Inferior parietal cortex (tissue), 1 donor: ENCODE measurements around the gene SATB2.

Experiments used
- DNase-seq: peaks from one replicate; pipeline ENCODE4 v3.0.0-alpha.2; 2016; ENCODE audit errors: extremely low spot score

Gene SATB2

DNA sequence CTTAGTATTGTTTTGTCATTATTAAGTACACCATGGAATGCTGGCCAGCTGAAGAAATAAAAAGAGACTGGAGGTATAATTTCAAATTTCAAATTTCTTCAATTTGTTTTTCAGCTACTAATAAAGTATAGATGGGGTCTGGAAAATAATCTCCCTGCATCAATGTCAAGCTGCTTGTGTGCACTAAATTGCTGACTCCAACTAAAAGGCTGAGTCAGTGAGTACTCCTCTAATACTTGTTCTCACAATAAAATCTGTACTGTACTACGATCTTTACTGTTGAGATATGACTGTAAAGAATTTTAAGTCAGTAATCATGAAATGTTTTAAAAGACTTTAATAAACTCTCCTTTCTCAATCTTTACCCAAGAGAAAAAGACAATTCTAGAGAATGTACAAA is 131.9 kb downstream of the SATB2 start:
- DNase-seq, result no peak

DNA sequence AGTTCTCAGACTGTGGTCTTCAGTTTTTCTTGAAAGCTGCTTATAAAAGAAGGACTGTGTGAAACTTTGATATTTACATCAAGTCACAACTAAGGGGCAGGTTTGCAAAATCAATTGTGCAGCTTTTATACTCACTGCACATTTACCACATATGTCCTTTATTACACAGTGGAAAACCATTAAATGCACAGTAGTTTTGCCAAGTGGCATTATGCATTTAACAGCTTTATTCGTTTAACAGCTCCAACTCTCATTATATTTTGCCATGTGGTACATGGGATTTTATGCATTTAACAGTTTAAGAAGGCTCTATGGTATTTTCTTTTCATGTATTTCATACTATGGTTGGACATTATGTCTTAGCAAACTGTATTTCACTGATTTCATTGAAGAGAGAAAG is 135.6 kb downstream of the SATB2 start:
- DNase-seq, result no peak

DNA sequence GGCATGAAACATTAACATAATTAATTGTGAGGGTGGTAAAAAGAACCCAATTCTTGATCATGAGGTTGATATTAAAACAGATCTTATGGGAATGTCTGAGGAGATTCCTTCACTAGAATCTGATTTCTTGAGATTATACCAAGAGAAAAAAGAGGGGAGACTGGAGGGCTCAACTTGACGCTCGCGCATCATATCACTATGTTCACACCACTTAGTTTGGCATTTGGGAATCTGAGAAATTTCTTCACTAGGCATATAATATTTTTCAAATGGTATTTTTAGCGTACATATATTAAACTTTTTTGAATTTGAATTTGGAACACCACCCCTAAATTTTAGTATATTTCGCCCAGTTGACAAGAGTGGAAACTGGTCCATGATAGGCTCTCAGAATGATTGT is 140.1 kb downstream of the SATB2 start:
- no peak for DNase-seq

DNA sequence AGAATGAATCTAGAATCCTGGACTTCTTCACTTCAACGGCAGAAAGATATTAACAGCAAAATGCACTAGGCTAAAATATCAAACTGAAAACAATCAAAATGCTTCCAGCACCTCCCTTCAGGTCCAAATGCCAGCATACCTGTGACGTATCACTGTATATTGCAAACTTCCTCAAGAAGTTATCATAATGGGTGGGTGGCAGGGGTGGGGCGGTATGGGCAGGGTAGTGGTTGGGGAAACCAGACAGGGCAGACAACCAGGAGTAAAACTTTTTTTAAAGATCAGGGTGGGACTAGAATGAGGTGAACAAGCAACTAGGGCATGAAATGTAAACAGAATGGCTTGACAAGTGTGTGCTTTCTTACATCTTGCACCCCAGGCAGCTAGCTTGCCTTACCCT is 140.9 kb downstream of the SATB2 start:
- no peak for DNase-seq

DNA sequence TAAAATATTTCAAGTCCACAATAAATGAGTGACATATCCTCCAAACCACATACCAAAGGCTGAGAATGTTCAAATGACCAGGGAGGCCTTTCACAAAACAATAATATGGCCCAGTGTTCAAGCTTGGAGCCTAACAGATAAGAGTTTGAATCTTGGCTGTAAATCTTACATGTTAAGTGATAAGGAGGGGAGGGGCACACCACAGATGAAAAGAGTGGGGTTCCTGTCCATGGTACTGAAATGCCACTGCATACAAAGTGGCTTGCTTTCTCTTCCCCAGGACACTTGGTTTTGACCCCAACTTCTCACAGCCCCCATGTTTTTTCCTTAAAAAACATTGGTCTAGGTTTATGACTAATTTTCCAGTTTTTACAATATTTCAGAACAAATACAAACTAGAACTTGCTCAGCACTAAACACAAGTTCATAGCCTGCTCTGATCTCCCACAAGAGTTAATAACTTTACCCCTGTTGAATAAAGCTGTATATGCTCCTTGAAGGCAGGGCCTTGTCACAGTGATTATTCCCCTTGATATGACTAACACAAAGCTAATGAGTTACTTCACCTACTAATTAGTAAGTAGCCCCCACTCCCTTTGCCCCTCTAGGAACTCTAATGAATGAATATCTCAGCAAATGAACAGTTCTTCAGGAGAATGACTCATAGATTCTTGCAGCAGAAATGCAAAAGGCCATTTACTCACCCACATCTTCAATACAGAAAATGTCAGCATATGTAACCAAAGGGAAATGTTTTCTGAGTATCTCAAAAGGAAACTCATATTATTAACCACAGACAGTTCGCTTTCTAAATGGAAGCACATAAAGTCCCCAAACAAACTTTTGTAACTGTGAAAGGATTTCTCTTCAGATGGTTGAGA is 142.2 kb downstream of the SATB2 start:
- no peak for DNase-seq

GRCh38 chr2:199312931-199313330 is 144.8 kb downstream of the SATB2 start:
- DNase-seq, result no peak

GRCh38 chr2:199310771-199311585 is 146.8 kb downstream of the SATB2 start:
- no peak for DNase-seq

DNA sequence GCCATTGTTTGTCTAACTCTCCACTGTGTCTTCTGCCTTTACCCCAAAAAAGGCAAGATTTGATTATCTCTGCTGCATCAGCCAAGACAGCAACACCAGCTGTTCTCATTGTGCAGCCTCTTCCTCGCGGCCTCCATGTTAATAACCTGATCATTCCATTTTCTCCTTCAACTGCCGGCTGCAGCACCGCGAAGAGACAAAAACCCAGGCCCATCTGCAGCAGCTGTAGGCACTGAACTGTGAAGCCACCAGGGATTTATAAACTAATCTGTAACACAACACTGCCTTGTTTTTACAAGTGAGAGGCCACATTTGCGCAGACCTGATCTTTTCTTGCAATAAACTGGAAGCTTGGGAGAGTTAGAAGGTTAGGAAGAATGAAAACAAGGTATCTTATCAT is 147.8 kb downstream of the SATB2 start:
- no peak for DNase-seq

DNA sequence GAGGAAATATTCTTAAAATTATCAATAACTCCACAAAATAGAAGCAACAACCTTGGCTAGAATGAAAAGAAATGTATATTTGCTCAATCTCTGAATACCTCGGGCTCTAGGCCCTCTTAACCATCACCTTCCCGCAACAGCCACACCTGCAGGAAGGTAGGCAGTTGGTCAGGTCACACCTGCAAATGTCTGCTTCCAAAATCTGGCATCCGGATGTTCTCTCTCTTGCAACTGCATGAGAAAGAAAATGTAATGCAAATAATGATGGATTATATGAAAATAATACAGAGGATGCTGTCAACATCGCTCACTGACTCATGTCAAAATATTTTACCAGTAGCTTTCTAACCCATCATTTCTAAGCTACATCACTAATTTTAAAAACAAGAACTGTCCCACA is 148.3 kb downstream of the SATB2 start:
- no peak for DNase-seq

GRCh38 chr2:199308567-199308966 is 149.2 kb downstream of the SATB2 start:
- no peak for DNase-seq

- DNase-seq, result no peak
These were observed 150.3 kb downstream of the SATB2 start for GRCh38 chr2:199307461-199307860.

- no peak for DNase-seq
These were observed 151.6 kb downstream of the SATB2 start for GRCh38 chr2:199306116-199306515.

- DNase-seq, result no peak
These were observed 154.0 kb downstream of the SATB2 start for GRCh38 chr2:199303728-199304177.

DNA sequence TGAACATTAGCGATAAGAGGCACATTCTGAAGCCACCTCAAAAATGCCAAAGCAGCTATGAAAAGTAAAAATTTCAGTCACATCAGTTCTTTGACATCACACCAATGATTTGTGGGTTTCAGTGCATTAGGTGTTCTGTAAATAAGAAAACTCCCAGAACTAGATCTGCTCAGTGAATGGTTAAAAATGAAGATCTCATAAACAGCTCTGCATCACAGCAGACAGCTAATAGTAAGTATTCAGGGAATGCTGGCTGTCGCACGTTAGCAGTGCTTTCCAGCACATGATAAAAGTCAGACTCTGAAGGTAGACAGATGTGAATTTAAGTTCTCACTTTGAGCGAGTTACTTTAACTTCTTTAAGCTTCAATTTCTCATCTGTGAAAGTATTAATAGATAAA is 154.9 kb downstream of the SATB2 start:
- DNase-seq, result peak; percentile 22

- no peak for DNase-seq
These were observed 169.3 kb downstream of the SATB2 start for GRCh38 chr2:199288424-199288823.

- no peak for DNase-seq
These were observed 175.4 kb downstream of the SATB2 start for GRCh38 chr2:199282309-199282708.

- no peak for DNase-seq
These were observed 178.6 kb downstream of the SATB2 start for GRCh38 chr2:199279146-199279545.

DNA sequence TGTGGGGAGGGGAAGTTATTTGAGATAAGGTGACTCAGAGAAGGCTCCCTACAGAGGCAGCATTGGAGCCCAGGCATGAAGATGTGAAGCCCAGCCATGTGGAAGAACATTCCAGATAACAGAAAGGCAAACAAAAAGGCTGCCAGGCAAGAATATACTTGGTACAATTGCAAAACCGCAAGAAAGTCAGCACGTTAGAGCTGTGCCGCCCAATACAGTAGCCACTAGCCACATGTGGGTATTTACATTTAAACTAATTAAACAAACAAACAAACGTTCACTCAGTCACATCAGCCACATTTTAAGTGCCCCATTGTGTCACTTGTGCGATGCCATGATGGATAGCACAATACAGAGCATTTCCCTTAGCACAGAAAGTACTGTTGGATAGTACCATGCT is 179.6 kb downstream of the SATB2 start:
- DNase-seq, result no peak

DNA sequence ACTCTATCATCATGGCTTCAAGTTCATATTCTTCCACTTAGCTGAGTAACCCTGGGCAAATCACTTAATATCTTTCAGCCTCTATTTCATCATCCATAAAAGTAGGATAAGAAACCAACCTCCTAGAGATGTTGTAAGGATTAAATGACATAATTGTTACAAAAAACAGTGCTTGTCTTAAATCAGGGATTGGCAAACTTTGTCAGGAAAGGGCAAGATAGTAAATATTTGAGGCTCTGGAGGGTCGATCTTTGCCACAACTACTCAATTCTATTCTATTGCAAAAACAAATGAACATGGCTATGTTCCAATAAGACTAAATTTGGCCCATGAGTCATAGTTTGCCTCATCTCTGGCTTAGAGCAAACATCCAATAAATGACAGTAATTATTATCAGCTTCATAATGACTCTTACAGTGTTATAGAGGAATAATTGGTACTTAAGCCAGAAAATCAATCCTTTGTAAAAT is 184.7 kb downstream of the SATB2 start:
- DNase-seq, result no peak

DNA sequence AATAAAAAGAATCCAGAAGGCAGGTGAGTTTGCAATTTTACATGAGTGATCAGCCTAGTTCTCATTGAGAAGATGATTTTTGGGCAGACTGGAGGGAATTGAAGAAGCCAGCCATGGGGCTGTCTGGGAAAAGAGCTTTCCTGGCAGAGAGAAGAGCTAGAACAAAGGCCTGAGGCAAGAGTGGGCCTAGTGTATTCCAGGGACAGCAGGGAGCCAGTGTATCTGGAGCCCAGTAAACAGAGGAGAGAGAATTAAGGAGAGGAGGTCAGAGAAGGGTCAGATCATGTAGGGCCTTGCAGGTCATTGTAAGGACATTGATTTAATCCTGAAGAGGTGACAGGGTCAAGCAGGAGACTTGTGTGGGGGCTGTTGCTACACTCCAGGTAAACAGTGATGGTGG is 195.8 kb downstream of the SATB2 start:
- DNase-seq, result no peak

- no peak for DNase-seq
These were observed 196.5 kb downstream of the SATB2 start for GRCh38 chr2:199261239-199261638.

DNA sequence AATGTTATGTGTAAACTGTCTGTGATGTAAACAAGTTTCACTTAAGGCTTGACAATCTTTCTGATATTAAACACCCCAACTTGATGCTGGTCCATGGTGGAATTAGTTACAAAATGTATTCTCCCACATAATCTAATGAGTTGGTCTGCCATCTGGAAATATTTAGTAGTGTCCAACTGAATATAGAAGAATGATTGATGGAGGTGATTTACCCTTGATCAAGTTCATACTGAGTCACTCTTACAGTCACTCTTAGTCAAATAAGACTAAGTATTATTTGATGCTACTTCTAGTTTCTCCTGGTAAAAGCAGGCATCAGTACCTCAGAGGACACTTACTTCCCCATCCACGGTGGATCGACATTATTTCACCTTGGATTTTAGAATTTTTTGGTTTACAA is 198.1 kb downstream of the SATB2 start:
- no peak for DNase-seq

GRCh38 chr2:199258291-199258690 is 199.4 kb downstream of the SATB2 start:
- DNase-seq, result no peak
